Colonic mucosa (tissue), 4 donors: ENCODE results near the gene SRRM5. TPM values are rescaled to one million over a fixed set of nuclear protein-coding genes. Genes with fewer than 3 reads are reported as not detected.
"Not testable (repeated sequence)": the region's sequence is repeated elsewhere in the genome, so short reads cannot be mapped to it uniquely, and the experiment has no call there.

Experiments
- DNase-seq: peaks from one replicate; pipeline ENCODE4 v3.0.0-alpha.2; 2020
- H3K27ac ChIP-seq: fragments of 200-600 bp; one replicate; pipeline ENCODE4 v1.8.0; 2021
- H3K27me3 ChIP-seq: fragments of 200-600 bp; one replicate; pipeline ENCODE4 v1.8.0; 2021
- H3K36me3 ChIP-seq: fragments of 200-600 bp; one replicate; pipeline ENCODE4 v1.8.0; 2021
- H3K4me1 ChIP-seq: fragments of 200-600 bp; one replicate; pipeline ENCODE4 v1.8.0; 2021; ENCODE audit warnings: mild to moderate bottlenecking
- H3K4me3 ChIP-seq: fragments of 200-600 bp; one replicate; pipeline ENCODE4 v1.8.0; 2021
- H3K9ac ChIP-seq, 2 donors: one replicate each; pipeline ENCODE4 v1.7.0; 2013; ENCODE audit warnings: control low read depth in 2 of 2, low read depth in 2 of 2, low read length in 2 of 2
- H3K9me3 ChIP-seq: fragments of 200-600 bp; one replicate; pipeline ENCODE4 v1.8.0; 2021
- CTCF ChIP-seq: fragments of 200-600 bp; IDR thresholded peaks from one replicate; pipeline ENCODE4 v1.8.0; 2022; ENCODE audit warnings: antibody characterized with exemption, mild to moderate bottlenecking
- intact Hi-C: fragments of 100-400 bp; cut with DNase I; formaldehyde crosslinking; loops from one replicate; pipeline ENCODE4 v1.14.1; 2022
- total RNA-seq, 2 donors: library from RNA; stranded (reverse); fragmentation: NEBNext Ultra II Directional in 1 of 2; extraction: Animal tissue kit (Norgen Biotek cat#: 25700) in 1 of 2; gene quantifications; one replicate each; pipeline ENCODE4 v1.2.1, GENCODE V29; 2021
- donor health status: healthy.
- donor health status: DM: no; HTN: no; CAD: no.
- donor health status: DM: no; HTN: no; CAD: no.

The SRRM5 gene
- total RNA-seq, 2 donors from 2014 or later: 0.42 to 0.57 TPM

GRCh38 chr19:43642531-43642930, 30.6 kb downstream of the SRRM5 start:
- Histone ChIP-seq H3K27me3 (no peaks in the 10 kb centered on the region), H3K4me1 (no peaks in the 10 kb centered on the region), H3K36me3 (no peaks in the 10 kb centered on the region), H3K9ac (no peak overlapping the region), H3K9me3 (no peaks in the 10 kb centered on the region), H3K27ac (no peak overlapping the region), H3K4me3 (no peak overlapping the region)
- intact Hi-C loops: no loop called here
- TF ChIP-seq CTCF: no peak
- no peak for DNase-seq

GRCh38 chr19:43643326-43643725, 31.4 kb downstream of the SRRM5 start:
- no peaks in the 10 kb centered on the region for H3K9me3 ChIP-seq
- no peak overlapping the region for H3K4me3 ChIP-seq
- no peaks in the 10 kb centered on the region for H3K36me3 ChIP-seq
- DNase-seq: no peak
- no peak for TF ChIP-seq CTCF
- H3K4me1 ChIP-seq: no peaks in the 10 kb centered on the region
- H3K9ac ChIP-seq: no peak overlapping the region
- intact Hi-C loops: no loop called here
- H3K27me3 ChIP-seq: no peaks in the 10 kb centered on the region
- no peak overlapping the region for H3K27ac ChIP-seq

- intact Hi-C loops: no loop called here
- Histone ChIP-seq H3K9me3 (no peaks in the 10 kb centered on the region), H3K36me3 (no peaks in the 10 kb centered on the region), H3K9ac (no peak overlapping the region), H3K27me3 (no peaks in the 10 kb centered on the region), H3K4me3 (no peak overlapping the region), H3K4me1 (no peaks in the 10 kb centered on the region), H3K27ac (no peak overlapping the region)
- TF ChIP-seq CTCF: no peak
- no peak for DNase-seq
Measured at GRCh38 chr19:43644181-43644580, 32.3 kb downstream of the SRRM5 start.

GRCh38 chr19:43648633-43649032, 36.7 kb downstream of the SRRM5 start:
- intact Hi-C loops: no loop called here
- H3K9ac ChIP-seq: no peak overlapping the region
- TF ChIP-seq CTCF: no peak

GRCh38 chr19:43649514-43649913, 37.6 kb downstream of the SRRM5 start:
- no peak for DNase-seq
- Histone ChIP-seq H3K9ac (no peak overlapping the region), H3K27me3 (no peaks in the 10 kb centered on the region), H3K27ac (no peak overlapping the region), H3K4me1 (no peaks in the 10 kb centered on the region), H3K4me3 (no peak overlapping the region), H3K36me3 (no peaks in the 10 kb centered on the region), H3K9me3 (no peaks in the 10 kb centered on the region)
- no peak for TF ChIP-seq CTCF
- intact Hi-C loops: no loop called here

More at GRCh38 chr19:43648633-43649032, 36.7 kb downstream of the SRRM5 start:
- no peak overlapping the region for H3K27ac ChIP-seq
- H3K4me1 ChIP-seq: no peaks in the 10 kb centered on the region
- no peaks in the 10 kb centered on the region for H3K27me3 ChIP-seq
- H3K36me3 ChIP-seq: no peaks in the 10 kb centered on the region
- H3K9me3 ChIP-seq: no peaks in the 10 kb centered on the region
- no peak for DNase-seq
- H3K4me3 ChIP-seq: no peak overlapping the region

- not testable (repeated sequence) for H3K27me3 ChIP-seq, H3K9me3 ChIP-seq, H3K27ac ChIP-seq, H3K4me1 ChIP-seq, DNase-seq, H3K9ac ChIP-seq, H3K36me3 ChIP-seq, H3K4me3 ChIP-seq
- intact Hi-C loops: loop anchor here (5.0 to 10.0 kb wide), 3 partner anchors 45 to 203 kb away; no protein-coding TSS in a partner anchor
Measured at GRCh38 chr19:43650276-43650675, 38.4 kb downstream of the SRRM5 start.
